HG03520 (cell line): Measurements from ENCODE around the gene HCAR3.
"Not testable (repeated sequence)": the region's sequence is repeated elsewhere in the genome, so short reads cannot be mapped to it uniquely, and the experiment has no call there.

ENCODE experiments used
- ATAC-seq: cut with Tn5 transposase; IDR thresholded peaks from one replicate; pipeline ENCODE4 v1.9.1; 2021; ENCODE audit warnings: mild to moderate bottlenecking, moderate library complexity; ENCODE audit not compliant: unreplicated experiment

Gene HCAR3

GRCh38 chr12:122716658-122717057, at the start of gene HCAR3:
HCAR3 (minus strand) TSS chr12:122716811; CDS start chr12:122716737, 74 bp downstream.
- ATAC-seq = not testable (repeated sequence)

GRCh38 chr12:122757568-122757967, 41.0 kb upstream of the HCAR3 start:
- ATAC-seq = no peak

- ATAC-seq = no peak
Observed at GRCh38 chr12:122754790-122755189, 38.2 kb upstream of the HCAR3 start.

GRCh38 chr12:122753319-122753650, 36.7 kb upstream of the HCAR3 start:
- no peak for ATAC-seq

GRCh38 chr12:122752464-122753318, 36.1 kb upstream of the HCAR3 start, which contains the start of gene DENR:
DENR (plus strand) TSS chr12:122752824; CDS start chr12:122753702, 878 bp downstream.
- peak; percentile 94 for ATAC-seq

- ATAC-seq = not testable (repeated sequence)
Observed at GRCh38 chr12:122750781-122751515, 34.3 kb upstream of the HCAR3 start.

GRCh38 chr12:122749569-122750332, 33.1 kb upstream of the HCAR3 start:
- no peak for ATAC-seq

- ATAC-seq = no peak
Observed at GRCh38 chr12:122747224-122748135, 30.9 kb upstream of the HCAR3 start.

GRCh38 chr12:122743895-122744525, 27.4 kb upstream of the HCAR3 start:
- ATAC-seq = no peak

- ATAC-seq = no peak
Observed at GRCh38 chr12:122740351-122740750, 23.7 kb upstream of the HCAR3 start.

GRCh38 chr12:122738571-122738970, 22.0 kb upstream of the HCAR3 start:
- no peak for ATAC-seq

- no peak for ATAC-seq
Observed at GRCh38 chr12:122732611-122733010, 16.0 kb upstream of the HCAR3 start.

- ATAC-seq = no peak
Observed at GRCh38 chr12:122732170-122732569, 15.6 kb upstream of the HCAR3 start.

- ATAC-seq = no peak
Observed at GRCh38 chr12:122730215-122731014, 13.8 kb upstream of the HCAR3 start, which contains the start of gene HCAR1. HCAR1 (minus strand) TSS chr12:122730844; CDS start chr12:122730339, 505 bp downstream.

- no peak for ATAC-seq
Observed at GRCh38 chr12:122729583-122730214, 13.1 kb upstream of the HCAR3 start.

GRCh38 chr12:122726080-122726558, 9.5 kb upstream of the HCAR3 start:
- no peak for ATAC-seq

GRCh38 chr12:122725452-122726079, 9.0 kb upstream of the HCAR3 start:
- ATAC-seq = no peak
